Measurements from ENCODE around the gene STUM.
"Not testable (repeated sequence)": the region's sequence is repeated elsewhere in the genome, so short reads cannot be mapped to it uniquely, and the experiment has no call there.

Gene STUM

GRCh38 chr1:226584164-226584563 lies 35.6 kb downstream of the STUM start:
- no peak for DNase-seq

GRCh38 chr1:226586116-226586515 lies 37.6 kb downstream of the STUM start:
- DNase-seq = no peak

DNA sequence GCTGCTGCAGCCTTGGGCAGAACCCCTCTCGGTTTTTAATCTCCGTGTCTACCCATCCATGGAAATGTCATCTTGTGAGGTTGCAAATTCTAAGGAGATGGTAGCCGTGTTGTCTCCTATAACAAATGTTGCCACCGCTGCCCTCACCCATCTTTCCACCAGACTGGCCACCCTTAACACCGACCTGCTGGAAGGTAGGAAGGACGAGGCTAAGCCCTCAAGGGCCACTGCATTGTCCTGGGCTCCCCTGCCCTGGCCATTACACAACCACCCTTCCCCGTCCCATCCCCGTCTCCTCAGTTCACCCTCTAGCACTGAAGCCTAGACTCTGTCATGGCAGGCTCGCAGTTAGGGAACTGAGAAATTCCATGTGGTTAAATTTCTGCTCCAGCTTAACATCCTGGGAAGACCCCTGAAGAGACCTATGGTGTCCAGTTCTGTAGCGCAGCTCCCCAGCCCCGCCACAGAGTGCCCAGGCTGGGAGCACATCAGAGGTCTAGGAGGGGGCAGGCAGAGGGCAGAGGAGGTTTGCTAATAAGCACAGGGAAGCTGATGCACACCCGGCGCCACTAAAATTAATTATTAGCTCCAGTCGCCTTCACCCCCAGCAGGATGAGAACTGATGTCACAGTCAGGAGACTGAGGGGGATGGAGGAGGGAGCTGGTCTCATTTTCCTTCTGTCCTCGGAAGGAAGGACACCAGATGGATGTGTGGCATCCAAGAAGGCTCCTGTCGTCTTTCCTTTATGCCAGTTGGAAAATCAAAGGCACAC lies 38.3 kb downstream of the STUM start:
- no peak for DNase-seq

DNA sequence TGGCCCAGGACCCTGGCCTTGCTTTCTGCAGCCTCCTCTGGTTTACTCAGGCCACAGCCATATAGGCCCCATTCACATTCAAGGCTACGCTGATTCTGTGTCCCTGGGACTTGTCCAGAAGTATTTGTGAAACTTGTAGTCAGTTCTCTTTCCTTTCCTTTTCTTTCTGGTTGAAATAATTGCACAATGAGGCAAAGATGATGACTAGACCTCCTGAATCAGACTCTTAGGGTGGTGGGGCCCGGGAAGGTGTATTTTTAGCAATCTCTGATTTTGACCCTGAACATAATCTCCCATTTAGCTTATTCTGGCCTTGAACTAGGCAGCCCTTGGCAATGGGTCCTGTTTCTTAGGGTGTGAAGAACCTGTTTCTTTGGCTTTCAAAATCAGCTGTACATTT lies 39.9 kb downstream of the STUM start:
- no peak for DNase-seq

DNA sequence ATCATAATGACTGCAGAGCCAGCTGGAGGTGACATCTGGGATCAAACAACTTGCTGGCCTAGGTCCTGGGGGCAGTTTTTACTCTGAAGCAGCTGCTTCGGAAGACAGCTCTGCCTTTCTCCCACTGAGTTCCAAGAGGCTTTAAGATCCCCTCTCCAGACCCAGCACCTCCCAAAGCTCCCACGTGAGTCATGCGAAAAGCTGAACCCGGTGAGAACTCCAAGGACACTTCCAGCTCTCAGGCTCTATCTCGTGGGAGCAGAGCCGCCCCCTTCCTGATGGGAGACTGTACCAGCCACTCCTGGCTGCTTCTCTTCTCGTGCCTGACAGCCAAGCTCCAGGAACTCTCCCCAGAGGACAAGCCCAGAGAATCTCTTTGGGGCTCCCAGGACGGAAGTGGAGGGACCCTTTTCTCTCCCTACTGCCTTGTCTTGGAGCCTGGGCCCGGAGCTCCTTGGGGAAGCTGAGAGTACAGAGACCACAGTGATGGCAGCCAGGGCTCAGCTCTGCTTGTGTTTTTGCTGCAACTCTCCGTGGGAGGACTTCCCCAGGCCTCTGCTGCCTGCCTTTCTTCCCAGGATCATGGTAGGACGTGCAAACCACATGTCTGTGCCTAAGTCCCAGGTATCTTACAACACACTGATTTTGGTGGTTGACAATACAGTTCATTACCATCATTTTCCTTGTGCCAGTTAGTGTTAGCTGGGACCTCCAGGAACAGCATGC lies 40.6 kb downstream of the STUM start:
- DNase-seq = no peak

DNA sequence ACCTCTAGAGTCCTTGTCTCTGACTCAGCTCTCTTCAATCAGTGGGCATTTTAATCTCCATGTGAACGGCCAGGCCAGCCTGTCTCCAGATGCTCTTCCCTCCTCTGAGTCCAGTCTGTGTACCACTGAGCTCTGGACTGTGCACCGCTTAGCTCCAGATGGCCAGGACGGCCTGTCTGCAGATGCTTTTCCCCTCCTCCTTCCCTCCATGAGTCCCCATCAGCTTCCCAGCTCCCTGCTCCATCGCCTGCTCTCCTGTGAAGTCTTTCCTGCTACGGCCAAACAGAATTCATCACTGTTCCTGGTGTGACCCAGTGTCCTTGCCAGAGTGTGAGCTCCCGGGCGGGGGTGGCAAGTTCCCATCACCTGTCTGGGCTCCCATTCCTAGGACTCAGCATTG lies 42.0 kb downstream of the STUM start:
- no peak for DNase-seq

DNA sequence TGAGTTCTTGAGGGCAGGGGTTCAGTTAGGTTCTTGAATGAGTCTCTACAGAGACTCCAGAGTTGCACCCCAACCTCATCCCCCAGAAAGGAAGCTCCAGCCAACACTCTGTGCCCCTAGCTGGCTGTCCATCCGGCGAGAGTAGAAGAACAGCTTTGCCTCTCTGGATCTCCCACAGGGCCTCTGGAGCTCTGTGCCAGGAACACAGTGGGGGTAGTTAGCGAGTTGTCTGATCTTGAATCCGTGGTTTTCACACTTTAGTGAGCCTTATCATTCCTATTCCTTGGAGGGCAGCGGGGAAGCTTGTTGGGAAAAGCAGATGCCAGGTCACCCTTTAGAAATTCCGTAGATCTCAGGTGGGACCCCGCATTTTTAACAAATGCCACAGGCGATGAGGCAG lies 45.0 kb downstream of the STUM start:
- DNase-seq = no peak

DNA sequence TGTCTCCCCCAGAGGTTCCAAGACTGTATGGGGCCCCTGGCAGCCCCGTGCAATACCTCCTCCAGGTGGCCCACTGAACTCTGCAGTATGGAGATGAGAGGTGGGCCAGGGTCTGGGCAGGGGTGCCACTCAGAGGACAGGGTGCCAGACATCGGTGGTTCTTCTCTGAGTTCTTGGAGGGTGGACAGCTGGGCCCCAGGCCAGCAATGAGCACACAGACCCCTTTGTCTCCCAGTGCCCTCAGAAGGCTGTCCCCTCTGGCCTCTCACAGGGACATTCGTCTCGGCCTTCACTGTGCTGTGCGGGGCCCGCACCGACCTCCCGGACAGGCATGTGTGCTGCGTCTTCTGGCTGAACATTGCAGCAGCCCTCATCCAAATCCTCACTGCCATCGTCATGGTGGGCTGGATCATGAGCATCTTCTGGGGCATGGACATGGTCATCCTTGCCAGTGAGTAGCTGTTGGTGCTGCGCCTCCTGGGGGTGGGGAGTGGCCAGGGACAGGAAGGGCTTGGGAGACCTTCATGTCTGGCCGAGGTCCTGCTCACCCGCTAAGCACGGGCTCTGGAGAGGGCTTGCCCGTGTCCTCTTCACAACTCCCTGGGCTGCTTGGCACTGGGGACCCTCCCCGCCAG lies 48.1 kb downstream of the STUM start:
- DNase-seq = no peak

- no peak for DNase-seq
Observed at GRCh38 chr1:226597616-226598454, 49.3 kb downstream of the STUM start.

GRCh38 chr1:226598455-226598849 lies 49.9 kb downstream of the STUM start:
- no peak for DNase-seq

DNA sequence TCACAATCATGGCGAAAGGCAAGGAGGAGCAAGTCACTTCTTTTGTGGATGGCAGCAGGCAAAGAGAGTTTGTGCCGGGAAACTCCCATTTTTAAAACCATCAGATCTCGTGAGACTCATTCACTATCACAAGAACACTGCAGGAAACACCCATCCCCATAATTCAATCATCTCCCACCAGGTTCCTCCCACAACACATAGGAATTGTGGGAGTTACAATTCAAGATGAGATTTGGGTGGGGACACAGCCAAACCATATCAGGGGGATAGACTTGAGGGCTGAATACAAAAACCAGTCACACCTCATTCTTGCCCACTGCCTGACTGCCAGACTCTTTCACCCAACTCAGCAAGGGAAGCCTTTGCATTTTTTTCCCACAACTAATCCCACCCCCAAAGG lies 50.4 kb downstream of the STUM start:
- not testable (repeated sequence) for DNase-seq

DNA sequence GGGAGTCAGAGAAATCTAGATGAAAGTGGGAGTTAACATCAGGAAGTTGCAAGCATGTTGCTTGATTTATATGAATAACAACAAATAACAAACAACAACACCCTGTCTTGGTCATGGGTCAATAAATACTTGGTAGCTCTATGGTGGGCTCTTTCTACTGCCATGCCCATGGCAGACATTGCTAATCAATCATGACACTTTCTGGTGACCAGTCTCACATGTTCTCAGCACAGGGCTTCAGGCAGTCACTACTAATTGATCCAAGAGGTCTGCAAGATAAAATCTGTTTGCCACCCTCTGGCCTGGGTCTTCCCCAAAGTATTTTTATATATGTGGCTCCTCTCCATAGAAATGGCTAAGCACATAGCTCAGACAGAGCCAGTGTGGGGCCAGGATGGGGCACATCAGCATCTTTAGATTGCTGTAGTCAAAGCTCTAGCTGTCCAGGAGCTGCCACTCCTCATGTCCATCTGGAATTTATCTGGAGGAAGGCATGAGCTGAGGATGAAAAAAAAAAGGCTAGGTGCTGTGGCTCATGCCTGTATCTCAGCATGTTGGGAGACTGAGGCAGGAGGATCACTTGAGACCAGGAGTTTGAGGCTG lies 51.2 kb downstream of the STUM start:
- no peak for DNase-seq

- DNase-seq = no peak
Observed at GRCh38 chr1:226600254-226600653, 51.7 kb downstream of the STUM start.

DNA sequence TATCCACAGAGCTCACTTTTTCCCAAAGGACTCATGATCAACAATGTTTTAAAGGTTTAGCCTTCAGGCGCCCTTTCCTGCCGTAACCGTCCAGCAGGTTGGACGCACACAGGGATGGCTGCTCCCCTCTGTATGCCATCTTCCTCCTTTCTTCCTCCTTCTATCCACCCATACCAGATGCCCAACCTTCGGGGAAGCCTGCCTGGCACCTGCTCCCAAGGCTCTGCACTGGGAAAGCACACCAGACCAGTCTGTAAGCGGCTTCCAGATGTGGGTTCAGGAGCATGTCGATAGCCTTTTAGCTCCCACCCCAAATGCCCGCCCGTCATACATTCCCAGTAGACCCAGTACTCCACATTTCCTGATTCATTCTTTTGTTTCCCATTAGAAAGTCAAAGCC lies 52.9 kb downstream of the STUM start:
- no peak for DNase-seq

DNA sequence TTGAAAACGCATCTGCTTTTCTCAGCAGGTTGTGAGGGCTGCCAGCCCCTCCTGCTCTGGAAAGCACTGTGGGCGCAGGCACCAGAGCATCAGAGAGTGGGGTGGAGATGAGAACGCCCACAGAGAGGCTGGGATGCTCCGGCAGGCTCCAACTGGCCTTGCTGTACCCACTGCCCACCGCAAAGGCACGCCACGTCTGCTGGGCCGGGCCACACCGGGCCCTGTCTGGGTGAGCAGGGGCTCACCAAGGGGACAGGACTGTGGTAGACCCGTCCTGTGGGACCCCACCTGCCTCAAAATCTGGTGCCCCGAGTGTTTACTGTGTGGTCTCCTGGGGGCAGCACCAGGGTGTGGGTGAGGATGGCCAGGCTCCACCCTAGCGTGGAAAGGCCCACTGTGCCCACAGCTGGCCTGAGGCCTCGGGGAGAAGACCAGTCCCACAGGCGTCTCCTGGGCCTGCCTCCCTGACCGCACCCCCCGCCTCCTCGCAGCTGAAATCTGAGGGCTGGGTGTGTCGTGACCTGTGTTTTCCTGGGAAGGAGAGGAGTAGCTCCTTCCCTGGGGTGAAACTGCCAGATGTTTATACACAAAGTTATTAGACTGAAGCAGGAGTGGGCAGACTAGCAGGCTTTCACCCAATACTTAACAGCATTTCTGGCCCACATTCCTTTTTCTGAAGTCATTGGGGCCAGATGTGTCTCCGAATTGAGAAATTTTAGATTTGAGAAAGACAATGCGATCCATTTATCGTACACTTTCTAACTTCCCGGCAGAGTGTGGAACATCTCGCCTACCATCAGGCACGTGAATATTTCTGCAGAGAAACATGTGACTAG lies 53.8 kb downstream of the STUM start:
- DNase-seq = no peak

DNA sequence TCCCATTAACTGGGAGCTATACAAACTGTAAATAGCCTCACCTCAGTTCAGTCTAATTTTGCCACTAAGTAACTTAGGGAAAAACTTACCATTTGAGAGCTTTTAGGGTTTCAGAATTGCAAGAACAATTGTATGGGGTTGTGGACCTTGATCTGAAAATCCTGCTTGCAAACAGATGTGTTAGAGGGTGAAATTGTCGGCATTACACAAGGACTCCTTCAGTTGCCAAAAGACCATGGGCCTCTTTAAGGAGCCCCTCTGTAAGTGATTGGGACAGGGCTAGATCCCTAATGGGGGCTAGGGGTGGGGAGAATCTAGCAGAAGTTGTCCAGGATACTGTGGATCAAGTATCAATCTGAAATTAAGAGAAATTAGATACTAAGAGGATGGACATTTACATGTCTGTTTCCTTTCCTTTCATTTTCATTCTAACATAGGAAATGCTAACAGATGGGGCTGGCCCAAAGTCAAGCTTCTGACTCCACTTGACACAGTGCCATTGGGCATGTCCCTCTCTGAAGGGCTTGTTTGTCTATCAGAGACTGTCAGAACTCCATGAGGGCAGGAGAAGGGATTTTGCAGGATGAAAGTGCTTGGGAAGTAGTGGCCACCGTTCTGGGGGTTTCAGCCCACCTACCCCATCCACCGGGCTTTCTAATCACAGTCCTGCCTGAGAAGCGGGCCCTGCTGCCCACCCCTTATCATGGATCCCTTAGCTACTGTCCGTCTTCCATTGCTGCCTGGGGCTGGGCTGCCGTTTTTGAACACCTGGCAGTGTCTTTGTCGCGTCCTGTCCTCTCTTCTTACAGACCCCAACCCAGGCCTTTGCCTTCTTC lies 54.7 kb downstream of the STUM start:
- DNase-seq = no peak

DNA sequence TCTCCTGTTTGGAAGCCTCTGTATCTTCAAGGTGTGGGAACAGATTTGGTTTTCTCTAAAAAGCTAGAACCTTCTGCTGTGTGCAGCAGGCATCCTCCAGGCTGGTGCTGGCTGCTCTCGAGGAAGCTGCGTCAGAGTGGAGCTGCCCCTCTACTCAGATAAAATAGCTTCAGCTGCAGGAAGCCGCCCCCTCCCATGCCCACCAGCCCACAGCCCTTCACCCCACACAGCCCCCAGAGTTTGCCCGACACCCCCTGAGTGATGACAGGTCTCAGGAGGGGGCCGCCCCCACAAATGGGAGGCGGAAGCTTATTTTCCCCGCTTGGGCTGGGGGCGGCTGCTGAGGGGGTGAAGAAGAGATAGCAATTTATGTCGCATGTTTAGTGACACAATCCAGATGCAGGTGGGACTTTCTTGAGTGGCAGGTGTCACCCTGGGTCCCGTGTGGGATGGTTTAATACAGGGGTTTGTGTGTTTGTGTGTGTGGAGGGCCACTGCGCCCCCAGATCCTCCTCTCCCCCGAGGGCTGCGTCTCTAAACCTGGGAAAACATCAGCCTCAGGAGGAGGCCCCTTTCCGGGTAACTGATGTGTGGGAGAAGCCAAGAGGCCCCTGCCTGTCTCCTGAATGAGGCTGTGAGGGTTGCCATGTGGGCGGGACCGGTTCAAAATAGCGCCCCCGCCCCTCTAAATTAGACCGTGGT lies 55.4 kb downstream of the STUM start:
- no peak for DNase-seq

DNA sequence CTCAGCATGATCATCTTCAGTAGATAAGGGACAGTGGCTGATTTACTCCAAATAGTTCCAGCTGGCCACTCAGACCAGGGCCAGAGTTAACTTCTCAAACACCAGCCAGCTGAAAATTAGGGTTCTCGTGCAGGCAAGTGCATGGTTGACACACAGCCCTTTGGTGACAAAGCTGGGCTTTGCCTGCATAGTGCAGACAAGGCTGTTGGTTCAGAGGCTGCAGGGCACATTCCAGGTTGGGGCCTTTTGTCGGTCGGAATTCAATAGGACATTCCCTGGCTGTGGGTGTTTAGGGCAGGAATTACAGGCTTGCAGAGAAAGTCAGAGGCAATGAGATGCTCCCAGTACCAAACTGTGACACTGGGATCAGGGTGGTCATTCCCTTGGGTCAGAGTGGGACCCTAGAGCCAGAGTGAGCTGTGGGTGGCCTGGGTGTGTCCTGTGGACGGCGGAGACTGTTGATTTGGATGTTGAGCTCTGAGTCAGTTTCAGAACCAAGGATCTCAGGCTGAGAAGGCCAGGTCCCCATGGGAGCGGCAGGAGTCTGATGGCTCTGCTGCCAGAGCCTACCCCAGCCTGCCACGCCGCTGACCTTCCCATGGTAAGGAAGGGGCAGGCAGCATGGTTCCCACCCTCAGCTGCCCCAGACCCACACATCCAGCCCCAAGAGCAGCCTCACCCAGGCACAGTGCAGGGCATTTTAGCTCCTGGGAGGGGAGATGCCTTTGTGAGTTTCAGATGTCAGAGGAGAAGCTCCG lies 56.2 kb downstream of the STUM start:
- no peak for DNase-seq

DNA sequence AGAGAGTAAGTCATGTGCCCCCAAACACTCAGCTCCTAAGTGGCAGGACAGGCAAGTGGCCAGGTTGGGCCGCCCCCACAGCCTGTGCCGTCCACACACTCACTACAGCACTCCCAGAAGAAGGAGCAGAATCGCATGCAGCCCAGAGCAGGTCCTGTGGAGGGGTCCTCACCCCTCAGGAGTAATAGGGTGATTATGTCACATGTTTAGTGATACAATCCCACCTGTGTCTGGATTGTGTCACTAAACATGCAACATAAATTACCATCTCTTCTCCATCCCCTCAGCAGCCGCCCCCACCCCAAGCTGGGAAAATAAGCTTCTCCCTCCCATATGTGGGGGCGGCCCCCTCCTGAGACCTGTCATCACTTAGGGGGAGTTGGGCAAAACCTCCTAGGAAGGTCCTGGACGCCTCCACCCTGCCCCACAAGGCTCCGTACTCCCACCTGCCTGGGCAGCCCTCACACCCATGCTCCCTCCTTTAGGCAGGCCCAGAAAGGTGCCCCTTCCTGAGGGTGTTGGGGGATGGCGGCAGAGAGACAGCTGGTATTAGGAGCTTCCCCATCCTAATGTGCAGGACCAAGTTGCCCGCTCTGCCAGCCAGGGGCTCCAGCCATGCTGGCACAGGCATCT lies 56.9 kb downstream of the STUM start:
- DNase-seq = no peak
